T follicular helper cell (primary cell): ENCODE results near the gene ADCY10.
"Not testable (repeated sequence)": the region's sequence is repeated elsewhere in the genome, so short reads cannot be mapped to it uniquely, and the experiment has no call there.

Source experiments
- DNase-seq: peaks from one replicate; pipeline ENCODE4 v3.0.0-alpha.2; 2020; ENCODE audit warnings: low read depth

ADCY10 gene

GRCh38 chr1:167887187-167887586 lies 26.7 kb downstream of the ADCY10 start:
- DNase-seq = not testable (repeated sequence)

GRCh38 chr1:167882376-167882775 lies 31.6 kb downstream of the ADCY10 start:
- no peak for DNase-seq

- DNase-seq = no peak
These were observed 32.1 kb downstream of the ADCY10 start for GRCh38 chr1:167881786-167882185.

- DNase-seq = no peak
These were observed 32.9 kb downstream of the ADCY10 start for GRCh38 chr1:167881069-167881468.

- no peak for DNase-seq
These were observed 33.3 kb downstream of the ADCY10 start for GRCh38 chr1:167880580-167881021.

- no peak for DNase-seq
These were observed 34.4 kb downstream of the ADCY10 start for GRCh38 chr1:167879508-167879907.

GRCh38 chr1:167878372-167879160 lies 35.4 kb downstream of the ADCY10 start:
- no peak for DNase-seq

- DNase-seq = no peak
These were observed 37.2 kb downstream of the ADCY10 start for GRCh38 chr1:167876597-167877175.

GRCh38 chr1:167871331-167871730 lies 42.6 kb downstream of the ADCY10 start:
- DNase-seq = no peak

- DNase-seq = not testable (repeated sequence)
These were observed 44.6 kb downstream of the ADCY10 start for GRCh38 chr1:167869157-167870001.

- not testable (repeated sequence) for DNase-seq
These were observed 47.1 kb downstream of the ADCY10 start for GRCh38 chr1:167866739-167867414.

- DNase-seq = not testable (repeated sequence)
These were observed 47.6 kb downstream of the ADCY10 start for GRCh38 chr1:167866326-167866725.

- DNase-seq = not testable (repeated sequence)
These were observed 48.1 kb downstream of the ADCY10 start for GRCh38 chr1:167865804-167866308.

GRCh38 chr1:167865193-167865592 lies 48.7 kb downstream of the ADCY10 start:
- not testable (repeated sequence) for DNase-seq

GRCh38 chr1:167864392-167865032 lies 49.4 kb downstream of the ADCY10 start:
- no peak for DNase-seq

GRCh38 chr1:167863921-167864279 lies 50.0 kb downstream of the ADCY10 start:
- no peak for DNase-seq

- not testable (repeated sequence) for DNase-seq
These were observed 50.6 kb downstream of the ADCY10 start for GRCh38 chr1:167863191-167863920.

GRCh38 chr1:167862432-167863076 lies 51.4 kb downstream of the ADCY10 start:
- DNase-seq = no peak

GRCh38 chr1:167861664-167862381 lies 52.1 kb downstream of the ADCY10 start:
- no peak for DNase-seq
